GM19395 (cell line): Measurements from ENCODE around the gene ANLN.
"Not testable (repeated sequence)": the region's sequence is repeated elsewhere in the genome, so short reads cannot be mapped to it uniquely, and the experiment has no call there.

Experiments
- ATAC-seq: cut with Tn5 transposase; IDR thresholded peaks from one replicate; pipeline ENCODE4 v1.9.1; 2021; ENCODE audit warnings: mild to moderate bottlenecking, moderate library complexity; ENCODE audit not compliant: unreplicated experiment

The ANLN gene

GRCh38 chr7:36464271-36464670, 74.6 kb downstream of the ANLN start:
- no peak for ATAC-seq

DNA sequence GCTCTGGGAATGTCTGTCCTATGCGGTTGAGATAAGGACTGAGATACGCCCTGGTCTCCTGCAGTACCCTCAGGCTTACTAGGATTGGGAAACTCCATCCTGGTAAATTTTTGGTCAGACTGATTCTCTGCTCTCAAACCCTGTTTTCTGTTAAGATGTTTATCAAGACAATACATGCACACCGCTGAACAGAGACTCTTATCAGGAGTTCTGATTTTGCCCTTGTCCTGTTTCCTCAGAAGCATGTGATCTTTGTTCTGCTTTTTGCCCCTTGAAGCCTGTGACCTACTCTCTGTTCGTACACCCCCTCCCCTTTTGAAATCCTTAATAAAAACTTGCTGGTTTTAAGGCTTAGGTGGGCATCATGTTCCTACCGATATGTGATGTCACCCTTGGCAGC, 76.3 kb downstream of the ANLN start:
- ATAC-seq, result not testable (repeated sequence)

- ATAC-seq, result no peak
These were observed 78.9 kb downstream of the ANLN start for GRCh38 chr7:36468370-36469101.

- no peak for ATAC-seq
These were observed 79.6 kb downstream of the ANLN start for GRCh38 chr7:36469236-36469635.

DNA sequence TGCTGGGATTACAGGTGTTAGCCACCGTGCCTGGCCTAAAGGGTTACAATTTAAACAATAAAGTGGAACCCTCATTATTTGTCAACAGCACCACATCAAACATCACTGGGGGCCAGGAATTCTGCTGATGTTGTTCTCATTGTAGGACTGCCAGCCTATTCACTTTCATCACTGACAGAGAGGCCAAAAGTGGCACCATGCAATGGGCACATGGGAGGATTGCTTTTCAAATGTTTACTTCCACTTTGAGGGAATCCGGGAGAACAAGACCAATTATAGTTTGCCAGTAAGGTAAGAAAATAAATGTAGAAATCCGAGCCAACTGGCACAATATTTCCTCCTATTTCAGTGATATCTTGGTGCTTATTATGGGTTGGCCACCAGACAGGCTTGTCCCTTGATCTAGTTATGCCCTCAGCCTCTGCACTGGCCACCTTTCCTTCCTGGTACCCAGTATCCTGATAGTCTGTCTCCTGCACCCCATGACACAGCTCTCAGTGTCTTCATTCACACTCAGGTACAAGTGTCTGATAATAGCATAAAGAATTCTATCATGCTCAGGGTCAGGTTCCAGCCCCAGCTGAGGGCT, 82.6 kb downstream of the ANLN start:
- no peak for ATAC-seq

GRCh38 chr7:36473454-36474282, 84.0 kb downstream of the ANLN start:
- no peak for ATAC-seq

- ATAC-seq, result no peak
These were observed 84.8 kb downstream of the ANLN start for GRCh38 chr7:36474283-36475010.

- no peak for ATAC-seq
These were observed 85.3 kb downstream of the ANLN start for GRCh38 chr7:36475011-36475342.

- no peak for ATAC-seq
These were observed 85.7 kb downstream of the ANLN start for GRCh38 chr7:36475381-36475780.

DNA sequence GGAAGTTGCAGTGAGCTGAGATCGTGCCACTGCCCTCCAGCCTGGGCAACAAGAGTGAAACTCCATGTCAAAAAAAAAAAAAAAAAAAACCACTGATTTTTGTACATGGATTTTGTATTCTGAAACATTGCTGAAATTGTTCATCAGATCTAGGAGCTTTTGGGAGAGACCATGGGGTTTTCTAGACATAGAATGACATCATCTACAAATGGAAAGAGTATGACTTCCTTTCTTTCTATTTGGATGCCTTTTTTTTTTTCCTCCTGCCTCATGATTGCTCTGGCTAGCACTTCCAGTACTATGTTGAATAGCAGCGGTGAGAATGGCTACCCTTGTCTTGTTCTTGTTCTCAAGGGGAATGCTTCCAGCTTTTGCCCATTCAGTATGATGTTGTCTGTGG, 89.1 kb downstream of the ANLN start:
- no peak for ATAC-seq

- ATAC-seq, result not testable (repeated sequence)
These were observed 94.2 kb downstream of the ANLN start for GRCh38 chr7:36483853-36484252.

GRCh38 chr7:36484265-36484664, 94.6 kb downstream of the ANLN start:
- ATAC-seq, result no peak

GRCh38 chr7:36486336-36486735, 96.7 kb downstream of the ANLN start:
- ATAC-seq, result no peak

GRCh38 chr7:36487756-36488336, 98.2 kb downstream of the ANLN start:
- ATAC-seq, result no peak

DNA sequence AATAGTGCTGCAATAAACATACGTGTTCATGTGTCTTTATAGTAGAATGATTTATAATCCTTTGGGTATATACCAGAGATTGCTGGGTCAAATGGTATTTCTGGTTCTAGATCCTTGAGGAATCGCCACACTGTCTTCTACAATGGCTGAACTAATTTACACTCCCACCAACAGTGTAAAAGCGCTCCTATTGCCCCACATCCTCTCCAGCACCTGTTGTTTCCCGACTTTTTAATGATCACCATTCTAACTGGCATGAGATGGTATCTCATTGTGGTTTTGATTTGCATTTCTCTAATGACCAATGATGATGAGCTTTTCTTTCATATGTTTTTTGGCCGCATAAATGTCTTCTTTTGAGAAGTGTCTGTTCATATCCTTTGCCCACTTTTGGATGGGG, 99.0 kb downstream of the ANLN start:
- ATAC-seq, result not testable (repeated sequence)

DNA sequence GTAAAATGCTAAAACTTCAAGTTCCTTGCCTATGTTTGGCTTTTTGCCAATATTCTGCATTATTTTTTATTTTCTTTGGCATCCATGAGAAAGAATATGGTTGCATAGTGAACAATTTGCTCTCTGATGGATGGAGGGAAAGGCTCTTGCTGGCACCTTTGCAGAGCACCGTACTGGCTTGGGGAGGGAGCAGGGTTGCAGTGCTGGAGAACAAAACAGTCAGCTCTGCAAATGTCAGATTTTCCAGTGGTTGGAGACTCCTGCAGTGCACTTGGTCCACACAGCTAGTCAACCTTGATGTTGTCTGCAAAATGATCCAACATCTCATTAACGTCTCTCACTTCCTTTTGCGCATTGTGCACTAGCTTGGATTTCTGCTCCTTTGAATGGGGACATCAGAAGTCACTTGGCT, 100.8 kb downstream of the ANLN start:
- no peak for ATAC-seq

- ATAC-seq, result no peak
These were observed 101.7 kb downstream of the ANLN start for GRCh38 chr7:36491317-36491716.

GRCh38 chr7:36496576-36496975, 106.9 kb downstream of the ANLN start:
- no peak for ATAC-seq

GRCh38 chr7:36497176-36497575, 107.5 kb downstream of the ANLN start:
- ATAC-seq, result not testable (repeated sequence)

DNA sequence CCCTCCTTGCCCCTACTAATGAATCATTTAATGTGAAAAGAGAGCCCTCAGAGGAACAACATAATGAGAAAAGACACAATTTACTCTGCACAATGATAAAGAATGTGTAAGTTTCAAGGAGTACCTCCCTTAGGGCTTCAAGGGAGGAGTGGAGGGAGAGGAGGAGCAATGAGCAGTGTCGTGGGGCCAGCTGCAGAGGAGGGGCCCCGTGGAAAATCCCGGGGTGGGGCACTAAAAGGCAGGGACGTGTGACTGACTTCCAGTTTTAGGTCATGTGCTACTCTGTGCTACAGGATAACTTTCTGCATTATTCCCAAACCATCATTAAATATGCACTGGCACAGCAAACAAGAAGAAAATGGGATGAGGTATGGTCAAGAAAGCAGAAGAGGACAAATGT, 108.1 kb downstream of the ANLN start:
- no peak for ATAC-seq
